IMR-90 (cell line): ENCODE measurements around the gene PITRM1. TPM values are rescaled to one million over a fixed set of nuclear protein-coding genes. Genes with fewer than 3 reads are reported as not detected.

ENCODE experiments used
- ATAC-seq: fragments of 200-7000 bp; cut with Tn5 transposase; 2 replicates; pipeline ENCODE4 v1.9.1; 2020; ENCODE audit warnings: low read depth, mild to moderate bottlenecking, moderate library complexity
- BruUV-seq: library from RNA; stranded (reverse); fragments of 400-500 nt; replicated peaks from 2 replicates; lab custom pipeline; 2021; lab: Mats Ljungman, UMichigan
- CTCF ChIA-PET: fragments of 300-600 bp; formaldehyde crosslinking; extraction: SDS; loops from one replicate; lab custom pipeline; 2021; ENCODE audit warnings: antibody characterized with exemption; lab: Yijun Ruan, JAX
- POLR2A ChIA-PET: fragments of 300-600 bp; sonication (Branson Sonifier 250); formaldehyde crosslinking; loops from one replicate; lab custom pipeline; 2022; ENCODE audit warnings: antibody characterized with exemption; ENCODE audit not compliant: unreplicated experiment; lab: Charles Lee
- DNase-seq: peaks from one replicate; pipeline ENCODE4 v3.0.0; 2013
- H2AFZ ChIP-seq: replicated peaks from 2 replicates; pipeline ENCODE3; 2013; ENCODE audit warnings: low read length, mild to moderate bottlenecking; ENCODE audit not compliant: poor library complexity
- H2AK5ac ChIP-seq: 2 replicates; pipeline ENCODE4 v1.6.1; 2013; ENCODE audit warnings: low read depth, low read length, inconsistent platforms
- H2AK9ac ChIP-seq: replicated peaks from 2 replicates; pipeline ENCODE3; 2013; ENCODE audit warnings: mild to moderate bottlenecking, low read depth, low read length, moderate library complexity; ENCODE audit not compliant: poor library complexity
- H2BK120ac ChIP-seq: 2 replicates; pipeline ENCODE4 v1.6.1; 2013; ENCODE audit warnings: low read depth, low read length, inconsistent platforms
- H2BK15ac ChIP-seq: 3 replicates; pipeline ENCODE4 v1.6.1; 2013; ENCODE audit warnings: low read depth, low read length, inconsistent platforms
- H2BK20ac ChIP-seq: 2 replicates; pipeline ENCODE4 v1.6.1; 2013; ENCODE audit warnings: low read depth, mild to moderate bottlenecking, inconsistent platforms, low read length, moderate library complexity
- H2BK5ac ChIP-seq: 2 replicates; pipeline ENCODE4 v1.6.1; 2013; ENCODE audit warnings: mild to moderate bottlenecking, low read depth, low read length, inconsistent platforms; ENCODE audit not compliant: poor library complexity, severe bottlenecking
- H3K14ac ChIP-seq: replicated peaks from 2 replicates; pipeline ENCODE4 v1.6.1; 2013; ENCODE audit warnings: low read depth, low read length, inconsistent platforms
- H3K18ac ChIP-seq: 2 replicates; pipeline ENCODE4 v1.6.1; 2013; ENCODE audit warnings: low read depth, low read length, control low read depth
- H3K23ac ChIP-seq: 2 replicates; pipeline ENCODE4 v1.6.1; 2013; ENCODE audit warnings: low read depth, low read length, inconsistent platforms
- H3K27ac ChIP-seq: 2 replicates; pipeline ENCODE4 v1.5.1; 2013; ENCODE audit warnings: mild to moderate bottlenecking, control low read depth, low read length; ENCODE audit not compliant: insufficient read depth
- H3K27me3 ChIP-seq: 2 replicates; pipeline ENCODE4 v1.6.1; 2013; ENCODE audit warnings: low read length; ENCODE audit not compliant: control insufficient read depth, insufficient read depth
- H3K36me3 ChIP-seq: 2 replicates; pipeline ENCODE4 v1.6.1; 2013; ENCODE audit warnings: low read length, mixed read lengths; ENCODE audit not compliant: control insufficient read depth, insufficient read depth
- H3K4ac ChIP-seq: 2 replicates; pipeline ENCODE4 v1.6.1; 2013; ENCODE audit warnings: low read depth, low read length, inconsistent platforms
- H3K4me1 ChIP-seq: 2 replicates; pipeline ENCODE4 v1.6.1; 2013; ENCODE audit warnings: low read length, mixed read lengths; ENCODE audit not compliant: control insufficient read depth, insufficient read depth
- H3K4me2 ChIP-seq: 2 replicates; pipeline ENCODE4 v1.6.1; 2013; ENCODE audit warnings: low read depth, mild to moderate bottlenecking, control low read depth, low read length, moderate library complexity
- H3K4me3 ChIP-seq: 2 replicates; pipeline ENCODE4 v1.5.1; 2013; ENCODE audit warnings: low read depth, mild to moderate bottlenecking, control low read depth, low read length, moderate library complexity; ENCODE audit not compliant: insufficient read depth
- H3K56ac ChIP-seq: 2 replicates; pipeline ENCODE4 v1.6.1; 2013; ENCODE audit warnings: low read length, inconsistent platforms; ENCODE audit not compliant: insufficient read depth; ENCODE audit errors: extremely low read depth
- H3K79me1 ChIP-seq, 2 experiments: 2 replicates each; pipeline ENCODE4 v1.6.1; 2013; ENCODE audit warnings: low read length in 2 of 2, inconsistent platforms in 1 of 2, low read depth in 1 of 2
- H3K9ac ChIP-seq: 2 replicates; pipeline ENCODE4 v1.6.1; 2013; ENCODE audit warnings: low read depth, low read length, control low read depth
- H3K9me1 ChIP-seq: 2 replicates; pipeline ENCODE4 v1.6.1; 2013; ENCODE audit warnings: low read length, inconsistent platforms; ENCODE audit not compliant: insufficient read depth
- H3K9me3 ChIP-seq: 2 replicates; pipeline ENCODE4 v1.6.1; 2013; ENCODE audit warnings: low read length; ENCODE audit not compliant: control insufficient read depth, insufficient read depth
- H4K20me1 ChIP-seq: 2 replicates; pipeline ENCODE4 v1.6.1; 2013; ENCODE audit warnings: low read length, inconsistent platforms; ENCODE audit not compliant: insufficient read depth
- H4K5ac ChIP-seq: 2 replicates; pipeline ENCODE4 v1.6.1; 2013; ENCODE audit warnings: mild to moderate bottlenecking, low read depth, low read length, control low read depth
- H4K8ac ChIP-seq, 2 experiments: 2 replicates each; pipeline ENCODE4 v1.6.1; 2013; ENCODE audit warnings: low read depth in 2 of 2, low read length in 2 of 2, control low read depth in 1 of 2, inconsistent platforms in 1 of 2
- H4K91ac ChIP-seq: 2 replicates; pipeline ENCODE4 v1.6.1; 2013; ENCODE audit warnings: low read depth, low read length, inconsistent platforms; ENCODE audit not compliant: insufficient read depth
- BHLHE40 ChIP-seq: fragments of 150-350 bp; IDR thresholded peaks from 2 replicates; pipeline ENCODE4 v1.6.1; 2016; ENCODE audit warnings: mild to moderate bottlenecking, low read depth, low read length
- CEBPB ChIP-seq: IDR thresholded peaks from 2 replicates; pipeline ENCODE4 v1.6.1; 2012; ENCODE audit warnings: low read depth, low read length, improper control_type of control experiment
- CHD1 ChIP-seq: IDR thresholded peaks from 2 replicates; pipeline ENCODE4 v1.6.1; 2012; ENCODE audit warnings: low read depth, low read length, improper control_type of control experiment
- FOS ChIP-seq: fragments of 150-350 bp; IDR thresholded peaks from 2 replicates; pipeline ENCODE4 v1.6.1; 2016; ENCODE audit warnings: low read depth, low read length
- MAFK ChIP-seq: IDR thresholded peaks from 2 replicates; pipeline ENCODE4 v1.6.1; 2012; ENCODE audit warnings: low read depth, low read length, improper control_type of control experiment
- MAZ ChIP-seq: IDR thresholded peaks from 2 replicates; pipeline ENCODE4 v1.6.1; 2012; ENCODE audit warnings: low read depth, mild to moderate bottlenecking, low read length, improper control_type of control experiment, moderate library complexity, borderline replicate concordance
- MXI1 ChIP-seq: IDR thresholded peaks from 2 replicates; pipeline ENCODE4 v1.6.1; 2012; ENCODE audit warnings: low read depth, mild to moderate bottlenecking, low read length, moderate library complexity, borderline replicate concordance
- NFE2L2 ChIP-seq: fragments of 150-350 bp; IDR thresholded peaks from 2 replicates; pipeline ENCODE4 v1.6.1; 2016; ENCODE audit warnings: low read depth, mild to moderate bottlenecking, low read length
- POLR2A ChIP-seq: IDR thresholded peaks from 2 replicates; pipeline ENCODE4 v1.6.1; 2012; ENCODE audit warnings: mild to moderate bottlenecking, low read depth, low read length
- RAD21 ChIP-seq: IDR thresholded peaks from 2 replicates; pipeline ENCODE4 v1.6.1; 2012; ENCODE audit warnings: low read length, improper control_type of control experiment
- RCOR1 ChIP-seq: IDR thresholded peaks from 2 replicates; pipeline ENCODE4 v1.6.1; 2012; ENCODE audit warnings: mild to moderate bottlenecking, low read length, improper control_type of control experiment; ENCODE audit not compliant: insufficient replicate concordance
- RFX5 ChIP-seq: IDR thresholded peaks from 2 replicates; pipeline ENCODE4 v1.8.0; 2012; ENCODE audit warnings: low read depth, mild to moderate bottlenecking, low read length, moderate library complexity
- WGBS, 2 experiments: methylation state at CpG; one replicate each; pipeline versions ENCODE4 v1.1.5 to v1.1.7; 2013; ENCODE audit warnings: missing lambda C conversion rate in 2 of 2; ENCODE audit not compliant: insufficient read length in 1 of 2; ENCODE audit errors: extremely low coverage in 2 of 2; 5-methylcytosine and 5-hydroxymethylcytosine counted together
- dilution Hi-C: fragments of 300-500 bp; cut with HindIII; formaldehyde crosslinking; loops from one replicate; pipeline ENCODE4 v1.14.3; 2018; ENCODE audit warnings: low sequenced_read_pairs; ENCODE audit not compliant: unreplicated experiment
- in situ Hi-C: fragments of 300-500 bp; cut with MboI; formaldehyde crosslinking; loops from 3 replicates; pipeline ENCODE4 v1.14.3; 2019; ENCODE audit warnings: low sequenced_read_pairs, inconsistent platforms, mixed read lengths
- intact Hi-C: fragments of 100-400 bp; cut with micrococcal nuclease; formaldehyde crosslinking; loops from 2 replicates; pipeline ENCODE4 v1.10.0; 2022
- polyA plus RNA-seq, 3 experiments: library from polyadenylated mRNA; depleted of rRNA; stranded (reverse); fragments of >200 nt; gene quantifications; 2 replicates each; pipeline ENCODE4 v1.2.3, GENCODE V29; 2012; ENCODE audit warnings: low replicate concordance in 1 of 3
- total RNA-seq: library from RNA; depleted of rRNA; stranded (reverse); fragments of >200 nt; gene quantifications from 2 replicates; pipeline ENCODE4 v1.2.3, GENCODE V29; 2012
- TF ChIP-seq, protein P1 (sequence below): conservative IDR thresholded peaks from 2 replicates; pipeline ENCODE4 v1.5.1; 2012; ENCODE audit warnings: mild to moderate bottlenecking, low read depth, low read length, improper control_type of control experiment
- TF ChIP-seq, protein P2 (sequence below): fragments of 150-350 bp; IDR thresholded peaks from 2 replicates; pipeline ENCODE4 v1.6.1; 2016; ENCODE audit warnings: low read depth, mild to moderate bottlenecking, low read length, moderate library complexity, borderline replicate concordance
- TF ChIP-seq, protein P3 (sequence below): fragments of 150-350 bp; IDR thresholded peaks from 2 replicates; pipeline ENCODE4 v1.6.1; 2017; ENCODE audit warnings: mild to moderate bottlenecking, antibody characterized with exemption, low read length, low read depth

The PITRM1 gene
- total and polyA plus RNA-seq, 2 of the 4 experiments (the other 2 are of a cell fraction) = 97.1 to 124 TPM

GRCh38 chr10:3215153-3215775 lies 42.7 kb upstream of the PITRM1 start:
- Histone ChIP-seq H2BK15ac (no peak overlapping the region), H3K79me1 (no peaks in the 10 kb centered on the region), H3K9me1 (no peaks in the 10 kb centered on the region; the same call in 1 of the 2 replicates), H3K36me3 (no peaks in the 10 kb centered on the region), H3K4me3 (no peak overlapping the region), H3K4me2 (no peak overlapping the region), H3K27ac (no peak overlapping the region), H3K56ac (no peak overlapping the region), H2BK5ac (no peak overlapping the region), H2BK120ac (no peak overlapping the region), H2AFZ (no peak overlapping the region), H3K4ac (peak overlapping the region; percentile 30; the same call in 1 of the 2 replicates), H4K91ac (peak overlapping the region; percentile 45), H3K9ac (no peak overlapping the region), H3K4me1 (no peaks in the 10 kb centered on the region), H3K27me3 (peaks cover 2% of the 10 kb centered on the region; the same call in 1 of the 2 replicates), H2AK5ac (peak overlapping the region; percentile 19; the same call in 1 of the 2 replicates), H3K23ac (no peak overlapping the region), H3K14ac (no peak overlapping the region; the same call in 1 of the 2 replicates), H4K20me1 (no peaks in the 10 kb centered on the region), H2BK20ac (peak overlapping the region; percentile 6; the same call in 1 of the 2 replicates), H2AK9ac (no peak overlapping the region), H4K8ac (no peak overlapping the region), H3K18ac (no peak overlapping the region), H3K9me3 (no peaks in the 10 kb centered on the region), H4K5ac (no peak overlapping the region)
- ChIA-PET CTCF (interaction anchor here (1.4 kb wide), 1 partner anchor 18 kb away, joined by 4 read pairs; no protein-coding TSS in a partner anchor), POLR2A (no interaction called here)
- BruUV-seq = no TSS peak
- no peak for ATAC-seq
- TF ChIP-seq NFE2L2 (no peak), CEBPB (no peak), RCOR1 (no peak), BHLHE40 (no peak), MAZ (no peak), MAFK (no peak), RAD21 (no peak), RFX5 (no peak), FOS (no peak), POLR2A (no peak), CHD1 (no peak), MXI1 (no peak)
- TF ChIP-seq, protein P1, sequence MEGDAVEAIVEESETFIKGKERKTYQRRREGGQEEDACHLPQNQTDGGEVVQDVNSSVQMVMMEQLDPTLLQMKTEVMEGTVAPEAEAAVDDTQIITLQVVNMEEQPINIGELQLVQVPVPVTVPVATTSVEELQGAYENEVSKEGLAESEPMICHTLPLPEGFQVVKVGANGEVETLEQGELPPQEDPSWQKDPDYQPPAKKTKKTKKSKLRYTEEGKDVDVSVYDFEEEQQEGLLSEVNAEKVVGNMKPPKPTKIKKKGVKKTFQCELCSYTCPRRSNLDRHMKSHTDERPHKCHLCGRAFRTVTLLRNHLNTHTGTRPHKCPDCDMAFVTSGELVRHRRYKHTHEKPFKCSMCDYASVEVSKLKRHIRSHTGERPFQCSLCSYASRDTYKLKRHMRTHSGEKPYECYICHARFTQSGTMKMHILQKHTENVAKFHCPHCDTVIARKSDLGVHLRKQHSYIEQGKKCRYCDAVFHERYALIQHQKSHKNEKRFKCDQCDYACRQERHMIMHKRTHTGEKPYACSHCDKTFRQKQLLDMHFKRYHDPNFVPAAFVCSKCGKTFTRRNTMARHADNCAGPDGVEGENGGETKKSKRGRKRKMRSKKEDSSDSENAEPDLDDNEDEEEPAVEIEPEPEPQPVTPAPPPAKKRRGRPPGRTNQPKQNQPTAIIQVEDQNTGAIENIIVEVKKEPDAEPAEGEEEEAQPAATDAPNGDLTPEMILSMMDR = no peak
- TF ChIP-seq, protein P2, sequence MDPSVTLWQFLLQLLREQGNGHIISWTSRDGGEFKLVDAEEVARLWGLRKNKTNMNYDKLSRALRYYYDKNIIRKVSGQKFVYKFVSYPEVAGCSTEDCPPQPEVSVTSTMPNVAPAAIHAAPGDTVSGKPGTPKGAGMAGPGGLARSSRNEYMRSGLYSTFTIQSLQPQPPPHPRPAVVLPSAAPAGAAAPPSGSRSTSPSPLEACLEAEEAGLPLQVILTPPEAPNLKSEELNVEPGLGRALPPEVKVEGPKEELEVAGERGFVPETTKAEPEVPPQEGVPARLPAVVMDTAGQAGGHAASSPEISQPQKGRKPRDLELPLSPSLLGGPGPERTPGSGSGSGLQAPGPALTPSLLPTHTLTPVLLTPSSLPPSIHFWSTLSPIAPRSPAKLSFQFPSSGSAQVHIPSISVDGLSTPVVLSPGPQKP = no peak
- TF ChIP-seq, protein P3, sequence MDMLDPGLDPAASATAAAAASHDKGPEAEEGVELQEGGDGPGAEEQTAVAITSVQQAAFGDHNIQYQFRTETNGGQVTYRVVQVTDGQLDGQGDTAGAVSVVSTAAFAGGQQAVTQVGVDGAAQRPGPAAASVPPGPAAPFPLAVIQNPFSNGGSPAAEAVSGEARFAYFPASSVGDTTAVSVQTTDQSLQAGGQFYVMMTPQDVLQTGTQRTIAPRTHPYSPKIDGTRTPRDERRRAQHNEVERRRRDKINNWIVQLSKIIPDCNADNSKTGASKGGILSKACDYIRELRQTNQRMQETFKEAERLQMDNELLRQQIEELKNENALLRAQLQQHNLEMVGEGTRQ = no peak
- dilution Hi-C loops (no loop called here), in situ Hi-C loops (loop anchor here (25.0 kb wide), 1 partner anchor 1297 kb away; no protein-coding TSS in a partner anchor), intact Hi-C loops (no loop called here)
- DNase-seq = no peak
- 81% methylated on average over 9 of the region's 14 CpGs; no CpG with 5 or more reads in 1 of the 2 experiments for WGBS, 2 experiments
